ENCODE data around the gene DPYSL5.

The DPYSL5 gene

DNA sequence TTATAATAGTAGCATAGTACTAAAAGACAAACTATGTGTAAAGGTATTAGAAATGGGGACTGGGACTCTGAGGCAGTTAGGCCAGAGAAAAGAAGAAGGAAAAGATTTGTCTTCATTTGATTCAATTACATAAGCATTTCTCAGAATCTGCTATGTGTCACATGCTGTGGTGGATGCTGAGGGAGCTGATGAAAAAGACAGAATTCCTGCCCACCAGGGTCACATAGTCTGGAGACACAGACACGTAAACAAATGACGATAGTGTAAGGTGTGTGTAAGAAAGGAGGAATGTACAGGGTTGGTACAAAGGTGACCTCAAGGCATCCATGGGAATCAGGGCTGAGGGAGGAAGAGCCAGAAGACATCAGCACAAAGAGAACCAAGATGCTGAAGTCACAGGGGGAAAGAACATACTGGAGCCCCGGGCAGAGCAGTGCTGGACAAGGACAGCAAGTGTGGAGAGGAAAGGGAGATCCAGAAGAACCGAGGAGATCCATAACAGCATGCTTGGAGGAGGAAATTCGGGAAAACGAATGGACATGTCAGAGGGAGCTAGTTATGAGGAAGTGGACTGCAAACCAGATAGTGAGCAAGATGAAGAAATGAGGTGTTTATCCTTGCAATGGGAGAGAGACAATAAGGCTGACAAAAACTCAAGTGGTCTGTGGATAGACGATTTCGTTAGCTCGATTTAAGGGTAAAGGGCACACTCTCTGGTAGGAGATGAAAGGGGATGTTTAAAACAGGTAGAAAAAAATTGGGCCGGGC, 121.3 kb downstream of the DPYSL5 start:
- no peak for DNase-seq

DNA sequence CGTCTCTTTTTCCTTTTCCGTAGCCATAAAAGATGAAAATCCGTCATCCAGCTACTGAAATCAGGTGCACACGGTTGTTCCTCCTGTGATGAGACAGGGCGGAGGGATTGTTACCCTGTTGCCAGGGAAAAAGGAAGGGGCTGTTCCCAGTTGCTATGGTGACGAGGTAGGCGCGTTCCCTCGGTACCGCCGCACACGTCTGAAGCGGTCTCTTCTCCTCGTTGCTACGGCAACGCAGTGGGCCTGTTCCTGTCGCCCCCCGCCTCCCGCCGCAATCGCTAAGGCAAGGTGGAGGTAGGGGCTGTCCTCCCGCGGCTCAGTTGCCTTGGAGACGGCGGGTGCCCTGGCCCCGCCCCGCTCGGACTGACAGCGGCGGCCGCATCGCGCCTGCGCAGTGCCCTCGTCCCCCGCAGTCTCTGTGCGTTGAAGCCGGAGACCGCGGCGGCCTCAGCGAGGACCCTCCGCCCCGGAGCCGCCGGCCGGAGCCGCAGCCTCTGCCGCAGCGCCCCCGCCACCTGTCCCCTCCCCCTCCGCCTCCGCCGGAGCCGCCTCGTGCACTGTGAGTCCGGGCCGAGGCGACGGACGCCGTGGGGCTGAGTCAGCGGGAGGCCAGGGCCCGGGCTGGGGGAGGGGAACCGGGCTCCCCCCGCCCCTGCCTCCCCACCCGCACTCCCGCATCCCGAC, 122.5 kb downstream of the DPYSL5 start, which contains the start of gene MAPRE3:
Gene MAPRE3, plus strand, starts transcription at position 394 of the 684 bp plus-strand sequence. CDS start 51,582 bp downstream, outside the sequence.
- peak; percentile 50 for DNase-seq

GRCh38 chr2:26970928-26971627, 123.1 kb downstream of the DPYSL5 start:
- DNase-seq = peak; percentile 12

GRCh38 chr2:26971911-26972786, 124.2 kb downstream of the DPYSL5 start:
- no peak for DNase-seq

DNA sequence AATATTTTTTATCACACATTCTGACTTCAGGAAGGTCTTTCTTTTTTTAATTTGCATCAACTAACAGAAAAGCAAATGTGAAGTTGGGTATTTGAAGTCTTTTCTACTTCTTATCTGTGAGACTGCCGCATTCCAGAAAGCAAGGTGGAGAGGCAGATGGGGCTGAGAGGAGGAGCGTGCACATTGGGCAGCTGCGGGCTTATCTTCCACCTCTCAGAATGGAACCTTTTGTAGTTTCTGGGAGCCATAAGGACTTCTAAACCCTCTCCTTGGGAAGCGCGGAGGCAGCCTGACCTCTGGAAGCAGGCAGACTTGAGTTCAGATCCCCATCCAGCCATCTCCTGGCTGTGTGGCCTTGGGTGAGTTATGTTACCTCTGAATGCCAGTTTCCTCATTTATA, 126.4 kb downstream of the DPYSL5 start:
- no peak for DNase-seq

DNA sequence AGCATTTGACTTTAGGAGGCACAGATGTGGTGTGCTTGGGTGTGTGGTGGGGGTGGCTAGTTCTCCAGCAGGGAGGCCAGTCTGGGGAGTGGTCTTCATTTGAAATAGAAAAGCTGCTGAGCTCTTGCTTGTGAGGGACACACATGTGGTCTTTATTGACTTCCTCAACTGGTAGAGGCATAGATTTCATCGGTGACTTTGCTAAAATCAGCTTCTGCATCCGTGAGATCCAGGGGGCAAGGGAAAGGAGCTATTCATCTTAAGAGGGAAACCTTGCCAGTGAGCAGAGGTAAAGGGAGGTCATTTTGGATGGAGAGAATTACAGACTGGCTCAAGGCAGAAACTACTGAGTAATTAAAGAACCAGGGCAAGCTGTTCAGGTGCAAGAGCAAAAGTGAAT, 127.2 kb downstream of the DPYSL5 start:
- DNase-seq = no peak

DNA sequence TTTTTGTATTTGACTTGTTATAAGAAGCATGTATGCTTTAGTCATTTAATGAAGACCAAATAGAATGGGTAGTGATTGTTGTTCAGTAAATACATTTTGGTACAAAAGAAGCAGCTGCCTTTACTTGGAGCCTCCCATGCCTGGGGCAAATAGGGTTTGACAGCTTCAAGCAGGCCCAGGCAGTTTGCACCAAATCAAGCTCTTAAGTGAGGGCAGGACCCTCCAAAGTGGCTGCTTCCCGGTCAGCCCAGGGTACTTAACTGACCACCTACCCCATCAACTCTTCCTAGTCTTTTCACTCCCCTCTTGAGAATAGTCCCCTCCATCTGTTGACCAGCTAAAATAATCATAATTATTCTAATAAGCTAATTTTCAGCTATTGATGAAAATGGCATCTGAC, 127.7 kb downstream of the DPYSL5 start:
- DNase-seq = no peak

- peak; percentile 15 for DNase-seq
Observed at GRCh38 chr2:26976237-26976636, 128.3 kb downstream of the DPYSL5 start.

DNA sequence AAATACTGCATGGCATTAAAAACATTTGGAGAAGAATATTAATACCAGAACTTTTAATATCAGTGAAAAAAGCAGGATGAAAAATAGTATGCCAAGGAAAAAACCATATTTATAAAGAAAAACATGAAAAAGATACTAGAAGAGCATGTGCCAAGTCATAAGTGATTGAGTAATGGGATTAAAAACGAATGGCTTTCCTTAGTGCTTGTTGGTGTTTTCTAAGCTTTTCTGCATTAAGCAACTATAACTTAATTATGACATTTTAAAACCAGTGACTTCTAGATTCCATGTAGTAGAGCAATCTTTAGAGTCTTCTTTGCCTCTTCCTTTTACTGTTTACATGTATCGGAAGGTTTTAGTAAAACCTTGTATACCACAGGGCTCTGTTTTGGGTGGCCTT, 129.1 kb downstream of the DPYSL5 start:
- DNase-seq = no peak

DNA sequence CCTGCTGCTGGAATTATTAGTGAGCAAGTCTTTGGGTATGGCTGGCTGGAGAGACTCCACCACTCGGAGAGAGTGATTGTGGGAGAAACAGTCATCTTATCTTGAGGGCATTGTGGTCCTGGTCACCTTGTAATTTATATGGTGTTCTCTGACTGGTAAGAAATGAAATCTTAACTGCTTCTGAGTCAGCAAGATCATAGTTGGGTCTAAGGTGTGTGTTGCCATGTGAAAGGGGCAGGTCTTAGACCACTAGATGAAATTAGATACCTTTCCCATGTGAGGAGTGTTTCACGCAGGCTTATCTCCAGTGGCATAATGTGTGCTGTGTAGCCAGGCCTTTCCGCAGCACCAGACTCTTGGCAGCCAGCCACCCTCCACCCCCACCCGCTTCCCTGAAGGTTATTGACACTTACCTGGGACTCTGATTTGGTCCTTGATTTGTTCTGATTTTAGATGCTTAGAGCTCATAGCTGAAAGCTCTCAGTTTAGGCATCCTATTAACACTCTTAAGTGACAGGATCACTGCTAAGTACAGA, 130.2 kb downstream of the DPYSL5 start:
- DNase-seq = no peak

DNA sequence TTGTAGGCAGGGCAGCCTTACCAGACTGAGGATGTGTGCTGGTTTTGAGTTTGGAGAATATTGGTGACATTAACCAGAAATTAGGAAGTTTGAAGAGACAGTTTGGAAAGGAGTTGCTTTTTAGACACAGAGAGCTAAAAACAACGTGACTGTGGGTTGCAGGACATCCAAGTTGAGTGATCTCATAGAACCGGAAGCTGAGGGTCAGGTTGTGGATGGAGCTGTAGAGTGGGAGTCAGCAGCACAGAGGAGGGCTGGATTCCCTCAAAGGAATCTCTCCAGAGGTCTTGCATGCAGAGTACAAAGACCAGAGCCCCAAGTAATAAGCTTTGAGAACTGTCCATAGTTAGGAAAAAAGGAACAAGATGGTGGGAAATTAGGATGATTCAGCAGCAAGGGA, 131.8 kb downstream of the DPYSL5 start:
- no peak for DNase-seq

GRCh38 chr2:26980971-26981370, 133.0 kb downstream of the DPYSL5 start:
- DNase-seq = no peak

- no peak for DNase-seq
Observed at GRCh38 chr2:26982102-26982742, 134.3 kb downstream of the DPYSL5 start.

- DNase-seq = no peak
Observed at GRCh38 chr2:26983746-26984145, 135.8 kb downstream of the DPYSL5 start.

- DNase-seq = no peak
Observed at GRCh38 chr2:26985807-26986206, 137.9 kb downstream of the DPYSL5 start.

GRCh38 chr2:26986576-26986975, 138.6 kb downstream of the DPYSL5 start:
- peak; percentile 15 for DNase-seq

DNA sequence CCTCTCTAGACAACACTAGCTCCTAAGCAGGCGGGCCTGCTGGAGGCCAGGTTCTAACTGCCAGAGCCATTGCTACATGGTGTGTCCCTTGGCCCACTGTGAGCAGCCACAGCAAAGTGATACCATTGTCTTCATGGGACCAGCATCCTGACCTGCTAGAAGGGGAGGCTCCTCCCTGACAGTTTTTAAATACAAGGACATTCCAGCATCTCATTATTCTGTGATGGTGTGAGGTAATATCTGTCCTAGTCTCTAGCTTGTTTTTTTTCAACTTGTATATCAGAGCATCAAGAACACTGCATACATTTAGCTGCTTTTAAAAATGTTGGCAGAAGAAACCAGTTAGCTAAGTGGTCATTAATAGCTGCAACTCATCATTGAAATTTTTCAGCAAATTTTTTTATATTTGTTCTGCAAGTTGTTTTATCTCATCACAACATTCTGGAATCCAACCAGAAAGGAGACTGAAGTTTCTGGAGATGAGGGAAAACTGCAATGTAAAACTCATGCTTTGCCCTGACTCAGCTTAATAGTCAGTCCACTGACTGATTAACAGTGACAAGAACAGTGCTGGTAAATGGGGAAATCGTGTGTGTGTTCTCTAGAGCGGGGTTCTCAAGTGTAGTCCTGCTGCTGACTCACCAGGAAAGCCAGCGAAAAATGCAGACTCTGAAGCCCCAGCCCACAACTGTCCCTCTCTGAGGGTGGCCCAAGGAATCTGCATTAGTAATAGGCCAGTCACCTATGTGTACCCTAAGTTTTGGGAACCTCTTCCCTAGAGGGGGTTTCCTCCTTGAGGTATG, 140.3 kb downstream of the DPYSL5 start:
- peak; percentile 74 for DNase-seq

GRCh38 chr2:26989156-26989555, 141.2 kb downstream of the DPYSL5 start:
- peak; percentile 65 for DNase-seq

DNA sequence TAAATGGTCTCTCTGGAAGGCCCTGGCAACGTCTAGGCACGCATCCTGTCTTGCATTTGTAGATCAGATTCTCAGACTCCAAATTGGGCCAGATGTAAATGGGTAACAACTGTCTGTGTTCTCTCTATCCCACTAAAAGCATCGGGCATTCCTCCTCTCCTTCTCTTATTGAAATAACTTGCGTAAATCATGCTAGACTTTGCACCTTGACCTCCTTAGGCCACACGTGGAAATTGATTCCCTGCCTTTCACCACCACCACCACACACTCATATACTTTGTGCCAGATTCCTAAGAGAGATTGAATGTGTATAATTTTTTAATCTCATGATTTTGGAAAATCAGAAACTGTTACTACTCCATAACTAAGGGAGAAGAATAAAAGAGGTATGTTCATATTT, 143.8 kb downstream of the DPYSL5 start:
- DNase-seq = no peak

- no peak for DNase-seq
Observed at GRCh38 chr2:26993768-26994167, 145.8 kb downstream of the DPYSL5 start.

DNA sequence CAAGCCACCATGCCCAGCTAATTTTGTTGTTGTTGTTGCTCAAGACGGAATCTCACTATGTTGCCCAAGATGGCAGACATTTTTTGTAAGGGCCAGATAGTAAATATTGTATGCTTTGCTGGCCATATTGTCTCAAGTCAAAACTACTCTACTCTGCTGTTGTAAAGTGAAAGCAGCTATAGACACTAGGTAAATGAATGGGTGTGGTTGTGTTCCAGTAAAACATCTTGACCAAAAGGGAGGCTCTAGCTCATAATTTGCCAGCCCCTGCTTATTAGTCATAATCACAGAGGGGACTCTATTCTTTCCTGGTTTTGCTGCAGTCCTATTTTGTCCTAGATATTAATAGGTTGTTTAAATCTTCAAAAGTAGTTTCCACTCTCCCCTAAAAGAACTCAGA, 147.1 kb downstream of the DPYSL5 start:
- DNase-seq = no peak
